ENCODE measurements around the gene PGM2L1. TPM values are rescaled to one million over a fixed set of nuclear protein-coding genes. Genes with fewer than 3 reads are reported as not detected.

The PGM2L1 gene
- total and polyA plus RNA-seq, 8 donors, result under 0.01 to 12.5 (median 2.5) TPM

DNA sequence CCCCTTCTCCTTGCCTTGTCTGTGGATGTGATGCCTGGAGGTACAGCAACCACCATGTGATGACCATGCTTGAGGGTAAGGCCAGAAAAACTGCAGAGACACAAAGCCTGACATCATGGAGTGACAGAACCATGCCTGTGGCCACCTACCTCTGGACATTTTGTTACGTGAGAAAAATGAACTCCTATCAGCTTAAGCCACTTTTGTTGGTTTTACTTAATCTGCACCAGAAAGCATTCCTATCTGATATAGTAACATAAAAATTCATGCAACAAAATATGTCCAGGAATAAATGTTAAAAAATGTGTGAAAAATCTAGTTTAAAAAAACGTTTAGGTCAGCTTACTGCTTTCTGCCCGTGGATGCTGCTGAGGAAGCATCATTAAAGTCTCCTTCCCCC is 44.2 kb downstream of the PGM2L1 start:
- WGBS, 5 donors, result 53 to 69% (median 60%) methylated on average over 3 of the region's 3 CpGs
- H3K27me3 ChIP-seq, result no peaks in the 10 kb centered on the region
- H3K4me3 ChIP-seq, result no peak overlapping the region
- intact Hi-C loops (cut with DNase I; ENCODE audit: low total_unique reads), result no loop called here
- peaks cover 2 to 27% (median 21%) of the 10 kb centered on the region in 4 donors for H3K36me3 ChIP-seq
- no peaks in the 10 kb centered on the region for H3K9me3 ChIP-seq
- H3K27ac ChIP-seq, result no peak overlapping the region
- no peaks in the 10 kb centered on the region for H3K4me1 ChIP-seq
- DNase-seq, result no peak
- TF ChIP-seq CTCF (IDR thresholded peaks at IDR 0.05) (no peak), POLR2AphosphoS5 (IDR thresholded peaks at IDR 0.05) (no peak), EP300 (IDR thresholded peaks at IDR 0.05) (no peak), POLR2A (IDR thresholded peaks at IDR 0.05) (no peak)

- TF ChIP-seq POLR2AphosphoS5 (IDR thresholded peaks at IDR 0.05), result no peak
- TF ChIP-seq POLR2A (IDR thresholded peaks at IDR 0.05), result no peak
- no peak for TF ChIP-seq EP300 (IDR thresholded peaks at IDR 0.05)
- TF ChIP-seq CTCF (IDR thresholded peaks at IDR 0.05), result no peak
- intact Hi-C loops (cut with DNase I; ENCODE audit: low total_unique reads), result no loop called here
- 66 to 83% (median 77%) methylated on average over 2 of the region's 2 CpGs for WGBS, 5 donors
Measured at GRCh38 chr11:74347381-74347780, 50.9 kb downstream of the PGM2L1 start.

DNA sequence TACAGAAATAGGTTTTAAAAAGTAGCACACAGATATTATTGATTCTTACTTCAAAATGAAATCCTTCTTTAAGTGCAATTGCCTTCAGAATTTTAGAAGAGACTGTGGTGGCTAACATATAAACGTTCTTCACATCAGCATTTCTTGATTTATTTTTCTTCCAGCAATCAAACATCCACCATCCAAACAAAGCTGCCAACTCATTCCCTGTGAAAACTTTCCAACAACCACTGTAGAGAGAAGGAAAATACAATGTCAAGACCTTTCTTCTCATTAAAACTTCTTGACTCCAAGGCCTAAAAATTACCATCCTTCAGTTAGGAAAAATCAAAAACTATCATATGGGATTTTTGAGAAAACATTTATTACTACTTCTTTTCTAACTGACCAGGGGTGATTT is 52.8 kb downstream of the PGM2L1 start:
- DNase-seq, result no peak
- no peak for TF ChIP-seq CTCF (IDR thresholded peaks at IDR 0.05)
- no peak for TF ChIP-seq POLR2A (IDR thresholded peaks at IDR 0.05)
- TF ChIP-seq POLR2AphosphoS5 (IDR thresholded peaks at IDR 0.05), result no peak
- no peak for TF ChIP-seq EP300 (IDR thresholded peaks at IDR 0.05)
- H3K4me1 ChIP-seq, result peaks cover 0 to 7% (median 0%) of the 10 kb centered on the region in 4 donors
- intact Hi-C loops (cut with DNase I; ENCODE audit: low total_unique reads), result no loop called here
- H3K27me3 ChIP-seq, result no peaks in the 10 kb centered on the region
- H3K4me3 ChIP-seq, result no peak overlapping the region
- H3K36me3 ChIP-seq, result peaks cover 0 to 29% (median 24%) of the 10 kb centered on the region in 4 donors
- no peak overlapping the region for H3K27ac ChIP-seq
- H3K9me3 ChIP-seq, result no peaks in the 10 kb centered on the region
- WGBS, 5 donors, result 31 to 58% (median 38%) methylated on average over 1 of the region's 1 CpG

More at GRCh38 chr11:74347381-74347780, 50.9 kb downstream of the PGM2L1 start:
- Histone ChIP-seq H3K9me3 (no peaks in the 10 kb centered on the region), H3K27ac (no peak overlapping the region), H3K4me1 (no peaks in the 10 kb centered on the region), H3K27me3 (no peaks in the 10 kb centered on the region), H3K36me3 (peaks cover 0 to 29% (median 21%) of the 10 kb centered on the region in 4 donors), H3K4me3 (no peak overlapping the region)
- no peak for DNase-seq

DNA sequence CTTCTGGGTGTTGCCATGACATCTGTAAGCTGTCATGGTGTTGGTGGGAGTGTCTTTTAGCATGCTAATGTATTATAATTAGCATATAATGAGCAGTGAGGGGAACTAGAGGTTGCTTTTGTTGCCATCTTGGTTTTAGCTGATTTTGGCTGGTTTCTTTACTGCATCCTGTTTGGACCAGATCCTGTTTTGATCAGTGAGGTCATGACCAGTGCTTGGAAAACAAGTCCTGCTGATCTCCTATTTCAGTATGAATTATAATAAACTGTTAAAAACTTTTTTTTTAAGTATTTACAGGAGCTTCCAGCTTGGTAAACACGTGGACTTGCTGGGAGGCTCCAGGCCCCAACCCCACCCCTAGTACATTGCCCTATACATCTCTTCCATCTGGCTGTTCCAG is 56.3 kb downstream of the PGM2L1 start:
- no peak for DNase-seq
- intact Hi-C loops (cut with DNase I; ENCODE audit: low total_unique reads), result no loop called here
- H3K27ac ChIP-seq, result no peak overlapping the region
- H3K27me3 ChIP-seq, result no peaks in the 10 kb centered on the region
- 50 to 65% (median 59%) methylated on average over 1 of the region's 1 CpG for WGBS, 5 donors
- H3K9me3 ChIP-seq, result no peaks in the 10 kb centered on the region
- no peak overlapping the region for H3K4me3 ChIP-seq
- TF ChIP-seq CTCF (IDR thresholded peaks at IDR 0.05) (no peak), EP300 (IDR thresholded peaks at IDR 0.05) (no peak), POLR2AphosphoS5 (IDR thresholded peaks at IDR 0.05) (no peak), POLR2A (IDR thresholded peaks at IDR 0.05) (no peak)
- H3K36me3 ChIP-seq, result peaks cover 0 to 42% (median 29%) of the 10 kb centered on the region in 4 donors
- peaks cover 6 to 17% (median 12%) of the 10 kb centered on the region in 4 donors for H3K4me1 ChIP-seq

Data from stomach (tissue), 9 donors.